OCI-LY1 (cell line): Measurements from ENCODE around the gene MERTK.

Source experiments
- H2AFZ ChIP-seq: fragments of 200-600 bp; sonication (generic), shearing (Covaris generic); 2 replicates; pipeline ENCODE4 v1.6.0; 2014; ENCODE audit warnings: antibody characterized with exemption, mild to moderate bottlenecking, low read length
- H3F3A ChIP-seq: fragments of 200-600 bp; sonication (generic), shearing (Covaris generic); 2 replicates; pipeline ENCODE4 v1.6.0; 2014; ENCODE audit warnings: mild to moderate bottlenecking, antibody characterized with exemption, low read length, moderate library complexity; ENCODE audit not compliant: insufficient read depth
- H3K27ac ChIP-seq: fragments of 200-600 bp; sonication (generic); 2 replicates; pipeline ENCODE4 v1.5.1; 2014; ENCODE audit warnings: low read length, mixed run types, mild to moderate bottlenecking, low read depth; ENCODE audit not compliant: poor library complexity, severe bottlenecking
- H3K27me3 ChIP-seq: fragments of 200-600 bp; sonication (generic); 2 replicates; pipeline ENCODE4 v1.6.0; 2014; ENCODE audit warnings: antibody characterized with exemption, mild to moderate bottlenecking, low read length, moderate library complexity; ENCODE audit not compliant: insufficient read depth
- H3K36me3 ChIP-seq: fragments of 200-600 bp; sonication (generic); 2 replicates; pipeline ENCODE4 v1.6.1; 2014; ENCODE audit warnings: mild to moderate bottlenecking, antibody characterized with exemption, low read length, moderate library complexity, mixed read lengths; ENCODE audit not compliant: insufficient read depth
- H3K4me1 ChIP-seq: fragments of 200-600 bp; sonication (generic); 2 replicates; pipeline ENCODE4 v1.5.1; 2014; ENCODE audit warnings: mild to moderate bottlenecking, low read length, moderate library complexity; ENCODE audit not compliant: insufficient read depth, severe bottlenecking
- H3K4me2 ChIP-seq: fragments of 200-600 bp; sonication (generic), shearing (Covaris generic); 2 replicates; pipeline ENCODE4 v1.6.1; 2014; ENCODE audit warnings: low read length
- H3K4me3 ChIP-seq: fragments of 200-600 bp; sonication (generic); 2 replicates; pipeline ENCODE4 v1.5.1; 2014; ENCODE audit warnings: low read length, low read depth, mild to moderate bottlenecking, mixed read lengths; ENCODE audit not compliant: poor library complexity, severe bottlenecking
- H3K79me2 ChIP-seq: fragments of 200-600 bp; shearing (Covaris generic); 2 replicates; pipeline ENCODE4 v1.6.1; 2016; ENCODE audit warnings: mixed run types, low read length, mixed read lengths; ENCODE audit not compliant: insufficient read depth
- H3K9ac ChIP-seq: fragments of 200-600 bp; sonication (generic), shearing (Covaris generic); 2 replicates; pipeline ENCODE4 v1.6.1; 2014; ENCODE audit warnings: mild to moderate bottlenecking, low read length, mixed read lengths
- H3K9me2 ChIP-seq: fragments of 200-600 bp; sonication (generic), shearing (Covaris generic); 2 replicates; pipeline ENCODE4 v1.6.1; 2014; ENCODE audit warnings: low read depth, mild to moderate bottlenecking, low read length, mixed read lengths
- H3K9me3 ChIP-seq: fragments of 200-600 bp; shearing (Covaris generic); 2 replicates; pipeline ENCODE4 v1.6.1; 2014; ENCODE audit warnings: low read length, mixed read lengths
- H4K20me1 ChIP-seq: fragments of 200-600 bp; sonication (generic), shearing (Covaris generic); 2 replicates; pipeline ENCODE4 v1.6.0; 2016; ENCODE audit warnings: mild to moderate bottlenecking, low read length; ENCODE audit not compliant: insufficient read depth
- EZH2 ChIP-seq: fragments of 200-600 bp; sonication (generic), shearing (Covaris generic); IDR thresholded peaks from 2 replicates; pipeline ENCODE4 v1.8.0; 2017; ENCODE audit warnings: borderline replicate concordance, mixed run types, mild to moderate bottlenecking, antibody characterized with exemption, low read length, moderate library complexity, mixed read lengths
- TF ChIP-seq, protein P1 (sequence below): fragments of 200-600 bp; sonication (generic), shearing (Covaris generic); IDR thresholded peaks from 2 replicates; pipeline ENCODE4 v1.5.1; 2017; ENCODE audit warnings: mild to moderate bottlenecking, antibody characterized with exemption, low read length, moderate library complexity, mixed read lengths

MERTK gene

DNA sequence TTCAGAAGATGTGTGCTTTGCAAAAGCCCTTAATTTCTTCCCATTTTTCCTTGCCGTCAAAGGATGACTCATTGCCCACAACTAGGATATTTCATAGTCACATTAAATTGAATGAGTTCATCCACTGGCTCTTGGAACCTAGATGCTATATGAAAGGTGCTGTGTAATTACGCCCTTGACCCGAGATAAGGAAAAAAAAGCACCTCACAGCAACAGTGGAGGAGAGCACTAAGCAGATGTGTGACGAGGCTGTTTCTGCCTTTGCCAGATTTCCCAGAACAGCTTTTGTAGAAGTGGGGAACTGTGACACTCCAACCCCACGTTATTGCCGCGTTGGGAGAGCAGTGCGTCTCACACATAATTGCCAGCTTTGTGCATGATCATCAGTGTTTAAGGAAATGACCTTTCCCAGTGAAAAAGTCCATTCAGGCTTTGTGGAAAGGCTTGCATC is 123.4 kb downstream of the MERTK start:
- no peaks in the 10 kb centered on the region for H3K9me2 ChIP-seq

DNA sequence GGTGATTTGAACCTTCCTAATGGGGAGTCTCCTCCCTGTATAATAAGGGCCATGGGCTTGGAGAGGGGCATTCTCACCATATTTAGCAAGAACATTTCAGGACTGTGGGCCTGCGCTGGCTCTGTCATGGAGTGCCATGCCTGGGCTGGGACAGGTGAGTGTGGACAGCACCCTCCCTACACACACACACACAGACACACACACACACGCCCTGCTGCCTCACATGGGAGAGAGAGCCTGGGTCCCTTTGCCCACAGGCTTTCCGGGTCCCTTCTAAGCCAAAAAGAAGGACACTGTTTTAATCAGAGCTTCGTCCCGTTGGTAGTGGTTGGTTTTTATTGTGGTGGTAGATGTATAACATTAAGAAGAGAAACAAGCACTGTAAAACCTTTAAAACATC is 125.3 kb downstream of the MERTK start:
- no peak overlapping the region for H3K4me3 ChIP-seq

More for the DNA sequence above, 123.4 kb downstream of the MERTK start:
- Histone ChIP-seq H3K9me3 (no peaks in the 10 kb centered on the region), H3K4me2 (no peak overlapping the region), H3K36me3 (no peaks in the 10 kb centered on the region), H4K20me1 (no peaks in the 10 kb centered on the region), H3K4me1 (no peaks in the 10 kb centered on the region), H2AFZ (no peak overlapping the region), H3K27ac (no peak overlapping the region), H3K4me3 (no peak overlapping the region), H3K9ac (no peak overlapping the region), H3K79me2 (no peaks in the 10 kb centered on the region), H3F3A (no peaks in the 10 kb centered on the region), H3K27me3 (peaks cover 3% of the 10 kb centered on the region; the same call in 1 of the 2 replicates)
- no peak for TF ChIP-seq EZH2

DNA sequence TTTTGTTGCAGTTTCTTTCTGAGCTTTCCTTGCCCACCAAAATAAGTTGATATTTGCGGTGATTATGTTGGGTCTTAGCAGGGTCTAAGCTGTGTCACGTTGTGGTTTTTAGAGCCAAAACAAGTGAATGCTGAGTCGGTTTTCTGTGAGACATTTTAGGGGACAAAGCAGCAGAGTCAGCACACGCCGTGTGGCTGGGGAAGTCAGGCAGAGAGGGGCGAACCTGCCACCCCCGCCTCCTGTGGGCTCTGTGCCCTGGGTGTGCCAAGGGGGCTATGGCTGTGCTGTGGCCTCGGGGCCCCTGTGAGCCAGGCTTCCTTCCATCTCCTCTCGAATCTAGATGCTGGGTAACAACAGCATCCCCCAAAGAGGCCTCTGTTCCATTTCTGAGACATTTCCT is 125.8 kb downstream of the MERTK start:
- H3K27ac ChIP-seq: no peak overlapping the region
- no peak overlapping the region for H3K4me3 ChIP-seq
- H4K20me1 ChIP-seq: no peaks in the 10 kb centered on the region
- no peaks in the 10 kb centered on the region for H3K36me3 ChIP-seq
- H3K4me1 ChIP-seq: no peaks in the 10 kb centered on the region
- H3K27me3 ChIP-seq: peaks cover 3% of the 10 kb centered on the region; the same call in 1 of the 2 replicates
- no peaks in the 10 kb centered on the region for H3K9me3 ChIP-seq
- H3K9ac ChIP-seq: no peak overlapping the region
- no peak overlapping the region for H3K4me2 ChIP-seq
- TF ChIP-seq EZH2: no peak
- TF ChIP-seq, protein P1, sequence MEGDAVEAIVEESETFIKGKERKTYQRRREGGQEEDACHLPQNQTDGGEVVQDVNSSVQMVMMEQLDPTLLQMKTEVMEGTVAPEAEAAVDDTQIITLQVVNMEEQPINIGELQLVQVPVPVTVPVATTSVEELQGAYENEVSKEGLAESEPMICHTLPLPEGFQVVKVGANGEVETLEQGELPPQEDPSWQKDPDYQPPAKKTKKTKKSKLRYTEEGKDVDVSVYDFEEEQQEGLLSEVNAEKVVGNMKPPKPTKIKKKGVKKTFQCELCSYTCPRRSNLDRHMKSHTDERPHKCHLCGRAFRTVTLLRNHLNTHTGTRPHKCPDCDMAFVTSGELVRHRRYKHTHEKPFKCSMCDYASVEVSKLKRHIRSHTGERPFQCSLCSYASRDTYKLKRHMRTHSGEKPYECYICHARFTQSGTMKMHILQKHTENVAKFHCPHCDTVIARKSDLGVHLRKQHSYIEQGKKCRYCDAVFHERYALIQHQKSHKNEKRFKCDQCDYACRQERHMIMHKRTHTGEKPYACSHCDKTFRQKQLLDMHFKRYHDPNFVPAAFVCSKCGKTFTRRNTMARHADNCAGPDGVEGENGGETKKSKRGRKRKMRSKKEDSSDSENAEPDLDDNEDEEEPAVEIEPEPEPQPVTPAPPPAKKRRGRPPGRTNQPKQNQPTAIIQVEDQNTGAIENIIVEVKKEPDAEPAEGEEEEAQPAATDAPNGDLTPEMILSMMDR: no peak
- no peaks in the 10 kb centered on the region for H3K9me2 ChIP-seq
- no peaks in the 10 kb centered on the region for H3F3A ChIP-seq
- H3K79me2 ChIP-seq: no peaks in the 10 kb centered on the region
- H2AFZ ChIP-seq: no peak overlapping the region

More for the DNA sequence above, 125.3 kb downstream of the MERTK start:
- no peaks in the 10 kb centered on the region for H3K79me2 ChIP-seq
- H3K9me2 ChIP-seq: no peaks in the 10 kb centered on the region
- no peak overlapping the region for H3K27ac ChIP-seq
- TF ChIP-seq EZH2: no peak
- TF ChIP-seq, protein P1: no peak
- no peak overlapping the region for H3K9ac ChIP-seq
- H3K9me3 ChIP-seq: no peaks in the 10 kb centered on the region
- H4K20me1 ChIP-seq: no peaks in the 10 kb centered on the region
- no peak overlapping the region for H3K4me2 ChIP-seq
- peaks cover 3% of the 10 kb centered on the region; the same call in 1 of the 2 replicates for H3K27me3 ChIP-seq
- no peaks in the 10 kb centered on the region for H3F3A ChIP-seq
- H3K4me1 ChIP-seq: no peaks in the 10 kb centered on the region
- H2AFZ ChIP-seq: no peak overlapping the region
- H3K36me3 ChIP-seq: no peaks in the 10 kb centered on the region

DNA sequence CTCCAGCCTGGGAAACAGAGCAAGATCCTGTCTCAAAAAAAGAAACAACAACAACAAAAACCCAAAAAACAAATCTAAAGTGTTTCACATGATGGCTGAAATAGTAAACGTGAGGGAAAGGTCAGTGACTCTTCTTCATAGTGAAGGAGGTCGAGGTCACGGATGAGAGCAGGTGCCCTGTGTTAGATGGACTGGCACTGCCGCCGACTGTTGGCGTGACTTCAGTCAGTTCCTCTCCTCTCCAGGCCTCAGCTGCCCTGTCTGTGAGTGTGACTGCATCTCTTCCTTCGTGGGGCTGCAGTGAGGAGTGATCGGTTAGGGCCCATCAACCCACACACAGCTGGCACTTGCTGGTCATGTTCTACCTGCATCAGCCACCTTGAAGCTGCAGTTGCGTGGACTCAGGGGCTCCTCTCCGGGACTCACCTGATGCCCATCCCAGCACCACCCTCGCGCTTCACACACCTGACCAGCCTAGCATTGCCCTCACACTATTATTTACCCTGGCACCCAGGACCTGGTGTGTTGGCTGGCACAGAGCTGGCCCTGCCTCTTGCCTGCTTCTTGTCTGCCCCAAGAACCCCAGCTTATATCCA is 126.6 kb downstream of the MERTK start:
- Histone ChIP-seq H3K4me1 (no peaks in the 10 kb centered on the region), H3F3A (no peaks in the 10 kb centered on the region), H3K4me3 (no peak overlapping the region), H3K9me2 (no peaks in the 10 kb centered on the region), H2AFZ (no peak overlapping the region), H3K27ac (no peak overlapping the region), H3K27me3 (peaks cover 3% of the 10 kb centered on the region; the same call in 1 of the 2 replicates), H3K79me2 (no peaks in the 10 kb centered on the region), H3K9ac (no peak overlapping the region), H3K36me3 (no peaks in the 10 kb centered on the region), H4K20me1 (no peaks in the 10 kb centered on the region), H3K9me3 (no peaks in the 10 kb centered on the region), H3K4me2 (no peak overlapping the region)
- TF ChIP-seq EZH2: no peak
- TF ChIP-seq, protein P1: no peak
